ENCODE data around the gene RPP25.

- TF ChIP-seq POLR2A (IDR thresholded peaks at IDR 0.05) (peak in 2 of 3 donors; percentile 68 to 71), CTCF (IDR thresholded peaks at IDR 0.05) (peak in 1 of 7 experiments; percentile 5)
Measured at GRCh38 chr15:74995182-74995778, 38.7 kb upstream of the RPP25 start, which contains the start of gene SCAMP5.

Data from body of pancreas (tissue), 4 donors.